T-helper 17 cell (primary cell): ENCODE data around the gene LY6G6F. TPM values are rescaled to one million over a fixed set of nuclear protein-coding genes. Genes with fewer than 3 reads are reported as not detected.
A peak's percentile ranks its signal among the peaks of the same experiment; 100 is the strongest.

ENCODE experiments used
- ATAC-seq: fragments of 150-1000 bp; cut with Tn5 transposase; 2 replicates; pipeline ENCODE4 v1.10.0; 2021; ENCODE audit warnings: mild to moderate bottlenecking, moderate library complexity
- DNase-seq, 3 donors: peaks; one replicate each; pipeline versions ENCODE4 v3.0.0 to v3.0.0-alpha.2; 2020 to 2021
- H3K9me3 ChIP-seq: one replicate; pipeline ENCODE4 v1.7.0; 2013; ENCODE audit warnings: low read length, mild to moderate bottlenecking; ENCODE audit not compliant: control insufficient read depth, poor library complexity, severe bottlenecking
- H3K27ac Mint-ChIP-seq: one replicate; pipeline ENCODE4 v1.8.0; 2022; ENCODE audit warnings: mild to moderate bottlenecking, moderate library complexity, mixed read lengths
- H3K27me3 Mint-ChIP-seq: one replicate; pipeline ENCODE4 v1.8.0; 2022; ENCODE audit warnings: mixed read lengths
- H3K36me3 Mint-ChIP-seq: one replicate; pipeline ENCODE4 v1.8.0; 2022; ENCODE audit warnings: low read depth, mixed read lengths
- H3K4me1 Mint-ChIP-seq: one replicate; pipeline ENCODE4 v1.8.0; 2022; ENCODE audit warnings: mild to moderate bottlenecking, mixed read lengths
- H3K4me3 Mint-ChIP-seq: one replicate; pipeline ENCODE4 v1.8.0; 2022; ENCODE audit warnings: mild to moderate bottlenecking, moderate library complexity, mixed read lengths
- total RNA-seq, 4 donors: library from RNA in 2 of 4; stranded (reverse) in 2 of 4; gene quantifications; one replicate each; pipeline ENCODE4 v1.2.3 and lab custom pipeline; 2022 to 2026

The LY6G6F gene
- total RNA-seq (10 to 100 TPM in 1 of 2 donors, 1 to 10 TPM in 1; 1.6 to 29.1 TPM), total RNA-seq (lab: John Stamatoyannopoulos, UW) (0 reads per million in 2 donors)

GRCh38 chr6:31706599-31706998 is at the start of gene LY6G6F:
Gene LY6G6F (plus strand): TSS chr6:31706866. CDS start chr6:31706907, 41 bp downstream.
- Mint-ChIP-seq H3K27ac (peak within 1 kb of the TSS; percentile 57), H3K27me3 (no peaks in the 10 kb centered on the region), H3K4me1 (peaks cover 21% of the 10 kb centered on the region), H3K4me3 (no peak within 1 kb of the TSS), H3K36me3 (peaks cover 7% of the 10 kb centered on the region)
- H3K9me3 ChIP-seq, result no peaks in the 10 kb centered on the region
- ATAC-seq (no peak), DNase-seq (no peak)

GRCh38 chr6:31657406-31658157 is 49.1 kb upstream of the LY6G6F start:
- Mint-ChIP-seq H3K27me3 (no peaks in the 10 kb centered on the region), H3K4me3 (peak overlapping the region; percentile 60), H3K27ac (peak overlapping the region; percentile 92), H3K36me3 (peaks cover 3% of the 10 kb centered on the region), H3K4me1 (peaks cover 50% of the 10 kb centered on the region)
- ATAC-seq, result no peak
- no peak for DNase-seq
- H3K9me3 ChIP-seq, result no peaks in the 10 kb centered on the region

GRCh38 chr6:31658158-31658688 is 48.4 kb upstream of the LY6G6F start:
- ATAC-seq, result no peak
- H3K9me3 ChIP-seq, result no peaks in the 10 kb centered on the region
- DNase-seq, result no peak
- no peaks in the 10 kb centered on the region for H3K27me3 Mint-ChIP-seq
- H3K4me3 Mint-ChIP-seq, result peak overlapping the region; percentile 93
- H3K36me3 Mint-ChIP-seq, result peaks cover 3% of the 10 kb centered on the region
- peaks cover 49% of the 10 kb centered on the region for H3K4me1 Mint-ChIP-seq
- peak overlapping the region; percentile 92 for H3K27ac Mint-ChIP-seq

GRCh38 chr6:31658983-31659648 is 47.5 kb upstream of the LY6G6F start:
- no peaks in the 10 kb centered on the region for H3K9me3 ChIP-seq
- DNase-seq, result no peak
- ATAC-seq, result no peak
- H3K4me1 Mint-ChIP-seq, result peaks cover 58% of the 10 kb centered on the region
- peak overlapping the region; percentile 93 for H3K4me3 Mint-ChIP-seq
- H3K27ac Mint-ChIP-seq, result peak overlapping the region; percentile 92
- H3K36me3 Mint-ChIP-seq, result peaks cover 5% of the 10 kb centered on the region
- no peaks in the 10 kb centered on the region for H3K27me3 Mint-ChIP-seq

- ATAC-seq (peak; percentile 48), DNase-seq (no peak)
- Mint-ChIP-seq H3K27ac (peak overlapping the region; percentile 92), H3K4me3 (peak overlapping the region; percentile 93), H3K36me3 (peaks cover 9% of the 10 kb centered on the region), H3K4me1 (peaks cover 65% of the 10 kb centered on the region), H3K27me3 (no peaks in the 10 kb centered on the region)
- H3K9me3 ChIP-seq, result no peaks in the 10 kb centered on the region
These were observed 46.9 kb upstream of the LY6G6F start for GRCh38 chr6:31659649-31660380.

GRCh38 chr6:31660381-31661261 is 46.0 kb upstream of the LY6G6F start, which contains the start of gene C6orf47:
Gene C6orf47 (minus strand): TSS chr6:31660778. CDS start chr6:31659947, 831 bp downstream.
- peak; percentile 68 for ATAC-seq
- H3K9me3 ChIP-seq, result no peaks in the 10 kb centered on the region
- Mint-ChIP-seq H3K27me3 (no peaks in the 10 kb centered on the region), H3K4me1 (peaks cover 61% of the 10 kb centered on the region), H3K4me3 (peak within 1 kb of the TSS; percentile 93), H3K36me3 (peaks cover 8% of the 10 kb centered on the region), H3K27ac (peak within 1 kb of the TSS; percentile 92)
- peak; percentile 50 to 71 (median 67) for DNase-seq

GRCh38 chr6:31661262-31662123 is 45.2 kb upstream of the LY6G6F start:
- Mint-ChIP-seq H3K27me3 (no peaks in the 10 kb centered on the region), H3K27ac (peak overlapping the region; percentile 92), H3K36me3 (peaks cover 7% of the 10 kb centered on the region), H3K4me1 (peaks cover 62% of the 10 kb centered on the region), H3K4me3 (peak overlapping the region; percentile 93)
- ATAC-seq (no peak), DNase-seq (no peak)
- no peaks in the 10 kb centered on the region for H3K9me3 ChIP-seq

- peak overlapping the region; percentile 92 for H3K27ac Mint-ChIP-seq
- no peak for DNase-seq
- no peaks in the 10 kb centered on the region for H3K27me3 Mint-ChIP-seq
- no peak for ATAC-seq
- no peaks in the 10 kb centered on the region for H3K9me3 ChIP-seq
- H3K4me1 Mint-ChIP-seq, result peaks cover 64% of the 10 kb centered on the region
- peak overlapping the region; percentile 93 for H3K4me3 Mint-ChIP-seq
- peaks cover 7% of the 10 kb centered on the region for H3K36me3 Mint-ChIP-seq
These were observed 44.4 kb upstream of the LY6G6F start for GRCh38 chr6:31662124-31662723.

- Mint-ChIP-seq H3K27me3 (no peaks in the 10 kb centered on the region), H3K4me1 (peaks cover 60% of the 10 kb centered on the region), H3K4me3 (peak overlapping the region; percentile 97), H3K36me3 (peaks cover 9% of the 10 kb centered on the region), H3K27ac (peak overlapping the region; percentile 97)
- ATAC-seq (no peak), DNase-seq (no peak)
- H3K9me3 ChIP-seq, result no peaks in the 10 kb centered on the region
These were observed 43.3 kb upstream of the LY6G6F start for GRCh38 chr6:31663126-31663960.

- Mint-ChIP-seq H3K4me1 (peaks cover 53% of the 10 kb centered on the region), H3K36me3 (peaks cover 9% of the 10 kb centered on the region), H3K27me3 (no peaks in the 10 kb centered on the region), H3K27ac (peak overlapping the region; percentile 97), H3K4me3 (peak overlapping the region; percentile 97)
- no peaks in the 10 kb centered on the region for H3K9me3 ChIP-seq
- DNase-seq, result no peak
- no peak for ATAC-seq
These were observed 42.5 kb upstream of the LY6G6F start for GRCh38 chr6:31663961-31664789.
